ENCODE data around the gene OR9A2.
"Not testable (repeated sequence)": the region's sequence is repeated elsewhere in the genome, so short reads cannot be mapped to it uniquely, and the experiment has no call there.

Gene OR9A2

GRCh38 chr7:142983825-142984224, 43.1 kb downstream of the OR9A2 start:
- no peak for DNase-seq (ENCODE audit: extremely low read depth, low read depth)
- no peak for TF ChIP-seq CTCF (IDR thresholded peaks at IDR 0.05; ENCODE audit: low read depth, low read length)

GRCh38 chr7:142978402-142978801, 48.5 kb downstream of the OR9A2 start:
- not testable (repeated sequence) for DNase-seq (ENCODE audit: extremely low read depth, low read depth)

All from AG09319 (cell line).